Hippocampal formation (tissue), 2 donors: ENCODE data around the gene HCFC1.

Experiments
- DNase-seq, 2 donors: peaks; one replicate each; lab custom pipeline; 2025; lab: John Stamatoyannopoulos, UW

Gene HCFC1

DNA sequence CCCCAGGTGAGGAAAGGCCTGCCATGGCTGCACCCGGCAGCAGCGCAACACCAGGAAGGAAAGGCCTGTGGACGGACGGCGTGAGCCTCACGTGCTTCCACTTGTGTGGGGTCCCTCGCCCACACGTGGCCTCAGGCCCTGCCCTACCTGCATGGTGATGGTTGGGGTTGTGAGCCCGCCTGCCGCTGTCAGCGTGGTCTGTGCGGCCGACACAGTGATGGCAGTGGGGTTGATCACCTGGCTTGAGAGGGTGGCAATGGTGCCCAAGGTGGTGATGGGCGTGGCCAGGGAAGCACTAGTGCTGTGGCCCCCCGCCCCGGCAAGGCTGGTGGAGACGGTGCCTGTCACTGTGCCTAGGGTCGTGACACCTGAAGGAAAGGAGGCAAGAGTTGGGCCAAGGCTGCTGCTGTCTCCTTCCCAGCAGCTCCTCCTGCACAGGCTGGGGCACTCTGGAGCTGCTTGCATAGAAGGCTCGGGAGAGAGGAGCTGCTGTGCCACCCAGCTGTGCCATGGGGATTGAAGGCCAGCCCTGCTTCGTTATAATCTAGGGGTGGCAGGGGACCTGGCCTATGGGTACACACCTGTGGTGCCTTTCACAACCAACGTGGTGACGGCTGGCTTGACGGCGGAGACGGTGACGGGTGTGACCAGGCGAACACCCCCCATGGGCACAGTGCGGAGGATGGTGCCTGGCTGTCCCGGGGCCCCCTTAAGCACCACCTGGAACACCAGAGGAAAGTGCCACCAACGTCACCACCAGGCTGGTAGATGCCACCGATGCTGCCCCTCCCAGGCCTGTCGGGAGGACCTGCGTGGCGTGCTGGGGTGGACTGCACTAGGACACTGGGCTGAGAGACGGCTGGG is 15.3 kb downstream of the HCFC1 start:
- DNase-seq = no peak

DNA sequence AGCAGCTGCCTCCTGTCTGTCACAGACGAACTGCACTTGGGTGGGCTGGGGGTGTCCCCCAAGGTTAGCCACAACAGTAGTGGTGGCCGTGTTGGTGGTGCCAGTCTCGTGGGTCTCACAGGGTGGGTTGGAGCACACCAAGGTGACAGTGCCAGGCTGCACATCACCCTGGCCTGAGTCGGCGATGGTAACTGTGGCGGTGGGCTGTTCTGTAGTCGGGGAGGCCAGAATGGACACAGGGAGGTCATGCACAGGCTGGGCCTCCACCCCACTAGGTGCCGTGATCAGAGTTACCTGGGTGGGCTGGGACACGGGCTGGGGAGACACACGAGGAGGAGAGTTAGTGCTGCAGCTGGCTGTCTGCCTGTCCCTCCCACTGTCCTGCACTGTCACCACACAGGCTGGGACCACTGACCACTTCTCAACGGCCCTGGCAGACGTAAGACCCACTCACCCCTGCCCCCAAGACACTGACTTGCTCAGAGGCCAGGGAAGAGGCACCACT is 16.3 kb downstream of the HCFC1 start:
- no peak for DNase-seq

DNA sequence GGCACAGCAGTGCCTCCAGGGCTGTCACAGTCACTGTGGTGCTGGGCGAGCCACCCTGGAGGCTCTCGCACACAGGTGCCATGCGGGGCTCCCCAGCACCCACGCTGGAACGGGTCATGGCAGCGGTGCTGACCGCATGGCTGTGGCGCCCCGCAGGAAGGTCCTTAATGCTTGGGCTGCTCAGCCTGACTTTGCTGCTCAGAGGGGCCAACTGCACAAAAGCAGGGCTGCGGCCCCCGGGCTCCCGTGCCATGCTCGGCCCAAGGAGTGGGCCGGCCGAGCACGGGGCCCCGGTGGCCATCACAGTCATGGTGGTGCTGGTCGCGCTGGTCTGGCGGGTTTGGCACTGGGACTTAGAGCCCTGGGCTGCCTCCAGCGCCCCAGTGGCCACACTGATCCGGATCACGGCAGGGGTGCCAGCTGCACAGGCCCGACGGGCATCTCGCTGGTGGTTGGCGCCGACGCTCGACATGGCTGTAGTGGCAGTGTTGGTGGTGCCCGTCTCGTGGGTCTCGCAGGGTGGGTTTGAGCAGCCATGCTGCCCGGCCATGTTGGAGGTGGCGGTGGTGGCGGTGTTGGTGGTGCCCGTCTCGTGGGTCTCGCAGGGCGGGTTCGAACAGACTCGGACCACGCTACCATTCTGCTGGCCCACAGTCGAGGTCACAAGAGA is 16.9 kb downstream of the HCFC1 start:
- no peak for DNase-seq

DNA sequence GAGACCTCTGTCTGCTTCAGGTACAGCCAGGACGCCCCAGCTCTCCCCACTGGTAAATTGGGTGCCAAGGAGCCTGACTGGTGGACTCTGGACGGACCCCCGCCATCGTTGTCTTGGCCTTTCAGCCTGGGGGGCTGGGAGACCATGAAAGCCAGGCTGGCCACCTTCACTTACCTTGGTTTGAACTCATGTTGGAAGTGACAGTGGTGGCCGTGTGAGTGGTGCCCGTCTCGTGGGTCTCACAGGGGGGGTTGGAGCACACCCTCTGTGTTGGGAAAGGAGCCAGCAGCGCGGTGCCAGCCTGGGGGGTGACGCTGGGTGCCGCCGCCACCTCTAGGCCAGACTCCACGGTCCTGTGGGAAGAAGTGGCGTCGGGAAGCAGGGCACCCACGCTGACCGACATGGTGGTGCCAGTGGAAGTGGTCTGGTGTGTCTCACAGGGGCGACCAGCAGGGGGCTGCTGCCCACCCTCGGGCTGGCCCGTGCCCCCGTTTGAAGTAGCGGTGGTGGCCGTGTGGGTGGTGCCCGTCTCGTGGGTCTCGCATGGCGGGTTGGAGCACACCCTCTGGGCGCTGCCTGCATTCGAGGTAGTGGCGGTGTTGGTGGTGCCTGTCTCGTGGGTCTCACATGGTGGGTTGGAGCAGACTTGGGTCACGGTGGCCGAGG is 17.6 kb downstream of the HCFC1 start:
- DNase-seq = no peak

DNA sequence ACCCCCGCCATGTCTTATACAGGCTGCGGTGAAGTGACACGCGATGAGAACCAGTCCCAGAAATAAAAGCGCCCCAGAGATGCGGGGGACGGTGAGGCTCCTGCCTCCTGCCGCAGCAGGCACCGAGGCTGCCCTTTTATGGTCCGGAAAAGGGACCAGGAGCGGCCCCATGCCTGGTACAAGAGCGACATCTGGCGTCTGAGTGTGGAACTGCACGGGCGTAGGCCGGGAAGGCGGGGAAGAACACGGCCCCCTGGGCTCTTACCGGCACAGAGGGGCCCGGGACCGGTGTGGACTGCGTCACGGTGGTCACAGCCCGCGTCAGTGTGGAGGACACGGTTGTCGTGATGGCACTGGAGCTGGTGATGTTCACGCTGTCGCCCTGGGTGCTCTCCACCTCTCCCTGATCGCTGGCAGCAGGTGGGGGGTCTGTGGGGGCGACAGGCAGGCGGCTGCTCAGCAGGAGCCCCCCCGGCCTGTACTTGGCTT is 18.2 kb downstream of the HCFC1 start:
- DNase-seq = peak; percentile 8 to 31

DNA sequence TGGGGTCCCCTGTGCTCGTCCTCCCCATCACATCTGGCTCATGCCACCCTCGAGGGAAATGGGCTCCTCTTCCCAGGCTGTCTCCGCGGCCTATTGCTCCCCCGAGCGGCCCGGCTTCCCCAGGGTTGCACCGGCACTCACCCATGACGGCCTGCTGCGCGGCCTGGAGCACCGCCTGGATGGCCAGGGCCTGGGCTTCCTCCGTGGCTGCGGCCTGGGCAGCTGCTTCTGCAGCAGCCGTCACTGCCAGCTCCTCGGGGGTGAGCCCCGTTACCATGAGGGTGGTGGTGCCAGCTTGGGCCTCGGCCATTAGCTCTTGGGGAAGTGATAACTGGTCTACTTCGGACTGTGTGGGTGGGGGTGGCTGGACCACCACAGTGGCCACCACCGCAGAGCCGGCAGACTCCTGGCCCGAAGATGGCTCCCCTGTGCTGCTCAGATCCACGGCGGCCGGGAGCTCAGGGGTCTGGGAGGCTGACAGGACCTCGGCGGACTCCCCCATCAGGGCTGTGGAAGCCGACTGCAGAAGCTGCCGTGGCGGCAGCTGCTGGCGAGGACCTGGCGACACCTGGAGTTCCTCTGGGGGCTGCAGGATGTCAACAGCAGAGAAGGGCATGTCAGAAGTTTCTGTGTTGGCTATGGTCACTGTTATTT is 19.1 kb downstream of the HCFC1 start:
- DNase-seq = no peak

DNA sequence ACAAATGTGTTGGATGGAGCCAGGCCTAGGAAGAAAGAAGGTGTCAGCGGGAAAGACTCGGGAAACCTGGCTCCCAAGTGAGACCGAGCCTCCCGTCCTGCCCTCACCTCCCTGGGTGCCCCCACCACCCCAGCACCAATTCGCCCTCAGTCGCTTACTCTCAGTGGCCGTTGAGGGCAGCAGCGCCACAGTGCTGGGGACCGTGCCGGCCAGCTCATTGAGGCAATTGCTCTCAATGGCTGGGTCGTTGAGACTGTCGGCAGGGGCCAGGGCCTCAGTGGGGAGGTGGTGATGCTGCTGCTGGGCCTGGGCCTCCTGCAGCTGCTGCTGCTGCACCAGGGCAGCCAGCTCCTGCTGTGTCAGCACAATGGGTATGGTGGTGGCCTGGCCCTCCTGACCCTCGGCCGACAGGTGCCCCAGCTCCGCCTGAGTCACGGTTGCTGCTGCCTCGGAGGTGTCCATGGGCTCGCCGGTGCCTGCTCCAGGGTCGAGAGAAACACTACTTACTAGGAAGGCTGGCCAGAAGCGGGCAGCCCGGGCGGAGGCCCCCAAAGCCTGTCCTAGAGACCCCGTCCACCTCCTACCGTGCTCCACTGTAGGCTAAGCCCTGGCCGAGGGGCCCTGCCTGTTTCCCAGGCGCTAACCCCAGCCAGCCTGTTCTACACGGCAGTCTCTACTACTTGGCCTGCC is 19.8 kb downstream of the HCFC1 start:
- DNase-seq = no peak

DNA sequence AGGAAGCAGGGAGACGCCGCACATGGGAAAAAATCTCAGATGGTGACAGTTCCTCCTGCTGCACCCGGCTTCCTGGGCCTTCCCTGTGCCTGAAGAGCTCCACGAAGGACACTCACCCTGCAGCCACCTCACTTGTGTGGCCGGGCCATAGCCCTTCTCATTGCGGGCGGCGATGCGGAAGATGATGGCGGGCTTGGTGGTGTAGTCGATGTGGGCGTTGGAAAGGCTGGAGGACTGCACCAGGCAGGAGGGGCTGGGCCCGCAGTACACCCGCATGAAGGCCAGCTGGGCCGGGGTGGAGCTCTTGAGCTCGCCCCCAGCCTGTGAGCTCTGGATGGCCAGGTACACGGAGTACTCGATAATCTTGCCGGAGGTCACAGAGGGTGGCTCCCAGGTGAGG is 21.5 kb downstream of the HCFC1 start:
- DNase-seq = no peak

DNA sequence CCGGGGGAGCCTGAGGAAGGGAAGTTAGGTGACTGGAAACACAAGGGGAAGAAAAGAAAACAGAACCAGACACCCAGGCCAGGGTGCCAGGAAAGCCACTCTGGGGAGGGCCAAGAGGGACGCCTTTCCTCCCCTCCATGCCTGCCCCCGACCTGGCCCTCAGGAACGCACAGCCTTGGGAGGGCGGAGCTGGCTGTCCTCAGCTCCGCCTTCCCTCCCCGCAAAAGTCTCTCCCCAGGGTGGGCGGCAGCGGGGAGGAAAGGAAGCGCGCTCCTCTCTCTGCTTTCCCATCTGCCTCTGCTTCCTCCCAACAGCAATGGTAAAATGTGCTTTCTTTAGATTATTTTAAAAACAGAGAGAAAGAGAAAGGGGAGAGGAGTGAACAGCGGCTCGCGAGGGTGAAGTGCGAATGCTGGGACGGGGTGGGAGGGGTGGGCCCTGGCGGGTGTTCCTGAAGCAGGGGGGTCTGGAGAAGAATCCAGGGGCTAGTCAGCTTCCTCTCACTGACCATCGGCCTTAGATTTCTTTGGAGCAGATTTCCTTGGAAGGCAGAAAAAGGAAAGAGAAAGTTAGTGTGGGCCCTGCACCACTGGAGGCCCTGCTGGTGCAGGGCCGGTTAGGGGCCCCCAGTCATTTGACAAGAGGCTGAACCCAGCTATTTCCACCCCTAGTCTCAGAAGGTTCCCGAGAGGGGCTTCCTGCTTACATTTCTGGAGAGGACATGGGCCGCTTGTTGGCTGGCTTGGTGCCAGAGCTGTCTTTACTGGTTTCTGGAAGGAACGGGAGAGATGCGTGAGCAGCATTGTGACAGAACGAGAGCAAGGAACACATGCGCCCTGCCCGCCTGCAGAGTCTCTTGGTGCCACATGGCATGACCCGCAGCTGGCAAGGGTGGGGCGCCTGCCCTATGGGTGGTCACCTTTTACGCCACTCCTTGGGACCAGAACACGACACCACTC is 22.5 kb downstream of the HCFC1 start:
- no peak for DNase-seq

DNA sequence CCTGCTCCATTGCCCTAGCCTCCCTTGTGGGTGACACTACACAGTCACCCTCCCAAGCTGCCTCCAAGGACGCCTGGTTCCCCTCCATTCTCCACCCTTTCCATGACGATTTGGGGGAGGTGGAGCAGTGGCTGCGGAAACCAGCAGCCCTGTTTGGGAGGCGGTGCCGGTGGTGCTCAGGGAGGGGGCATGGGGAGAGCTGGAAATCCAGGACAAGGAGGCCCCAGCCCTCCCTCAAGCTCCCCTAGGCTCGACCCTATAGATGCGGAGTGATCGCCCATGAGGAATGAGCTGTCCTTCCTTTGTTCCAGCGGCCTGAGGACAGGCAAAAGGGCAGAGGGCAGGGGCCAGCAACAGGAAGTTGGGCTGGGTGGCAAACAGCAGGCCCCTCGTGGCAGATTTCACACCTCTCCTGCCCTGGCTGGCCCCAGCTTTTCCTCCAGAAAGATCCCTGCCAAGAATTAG is 23.6 kb downstream of the HCFC1 start:
- DNase-seq = no peak

DNA sequence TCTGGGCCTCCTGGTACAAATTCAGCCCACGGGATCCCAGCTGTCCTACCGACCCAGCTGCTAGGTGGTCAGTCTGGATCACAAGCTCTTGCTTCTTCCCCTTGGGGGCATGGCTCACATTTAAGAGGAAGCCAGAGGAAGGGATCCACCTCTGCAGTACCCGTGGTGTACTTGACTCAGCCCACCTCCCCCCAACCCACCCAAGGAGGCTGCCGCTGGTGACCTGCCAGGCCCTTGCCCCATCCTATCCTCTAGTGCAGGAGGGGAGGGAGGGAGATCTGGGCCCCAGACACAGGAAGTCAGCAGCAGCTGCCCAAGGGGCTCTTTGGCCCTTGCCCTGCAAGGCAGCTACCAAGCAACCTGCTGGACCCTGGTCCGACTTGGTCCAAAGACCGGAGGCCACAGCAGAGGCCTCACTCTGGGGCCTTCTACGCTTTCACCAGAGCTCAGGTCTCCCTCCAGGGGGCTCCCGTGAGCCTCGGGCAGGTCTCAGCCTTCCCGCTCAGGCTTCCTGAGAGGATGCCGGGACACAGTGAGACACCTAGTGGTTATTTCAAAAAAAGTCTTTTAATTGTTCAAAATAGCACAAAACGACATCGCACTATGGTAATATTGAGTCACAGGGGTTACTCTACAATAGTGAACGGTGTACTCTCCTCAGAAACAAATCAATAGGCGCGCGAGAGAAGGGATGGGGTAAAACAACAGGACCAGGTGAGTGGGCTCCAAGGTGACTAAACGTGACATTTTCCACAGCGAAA is 24.4 kb downstream of the HCFC1 start:
- peak; percentile 29 to 32 for DNase-seq

DNA sequence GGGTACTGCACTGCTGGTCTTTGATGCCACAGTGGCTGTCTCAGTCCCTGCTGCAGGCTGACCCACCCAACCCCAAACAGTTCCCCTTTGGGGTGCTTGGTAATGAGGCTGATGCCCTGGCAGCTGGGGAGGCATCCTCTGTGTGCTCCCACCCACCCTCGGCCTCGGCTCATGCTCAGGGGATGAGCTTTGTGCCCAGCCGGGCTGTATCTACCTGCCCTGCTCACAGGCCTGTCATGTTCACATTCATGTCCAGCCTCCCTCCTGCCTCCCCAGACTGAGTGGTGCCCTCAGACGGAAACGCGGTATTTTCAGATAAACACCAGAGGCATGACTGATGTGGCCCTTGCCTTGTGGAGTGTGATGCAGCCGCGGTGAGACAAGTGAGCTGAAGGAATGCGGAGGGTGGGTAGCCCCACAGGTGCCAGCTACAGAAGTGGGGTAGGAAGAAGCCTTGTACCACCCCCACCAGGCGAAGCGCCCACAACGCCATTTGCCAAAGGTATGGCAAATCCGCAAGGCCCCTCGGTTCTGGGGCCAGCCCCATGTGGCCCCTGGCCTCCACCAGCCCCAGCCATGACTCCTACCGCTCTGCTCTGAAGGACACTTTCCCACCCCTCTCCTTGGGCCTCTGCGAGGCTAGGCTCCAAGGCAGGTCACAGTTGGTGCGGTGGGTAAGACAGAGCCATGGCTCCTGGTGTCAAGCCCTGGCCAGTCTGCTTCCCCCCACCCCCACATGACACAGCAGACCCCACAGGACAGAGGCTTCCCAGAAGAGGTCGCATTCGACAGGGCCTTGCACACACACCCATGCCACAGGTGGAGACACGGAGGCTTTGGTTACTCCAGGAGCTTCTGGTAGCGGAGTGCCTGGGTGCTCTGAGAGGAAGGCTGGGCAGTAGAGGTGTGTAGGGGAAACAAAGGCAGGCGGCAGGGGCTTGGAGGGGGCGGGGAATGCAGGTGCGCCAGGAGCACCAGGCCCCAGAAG is 25.4 kb downstream of the HCFC1 start:
- no peak for DNase-seq

DNA sequence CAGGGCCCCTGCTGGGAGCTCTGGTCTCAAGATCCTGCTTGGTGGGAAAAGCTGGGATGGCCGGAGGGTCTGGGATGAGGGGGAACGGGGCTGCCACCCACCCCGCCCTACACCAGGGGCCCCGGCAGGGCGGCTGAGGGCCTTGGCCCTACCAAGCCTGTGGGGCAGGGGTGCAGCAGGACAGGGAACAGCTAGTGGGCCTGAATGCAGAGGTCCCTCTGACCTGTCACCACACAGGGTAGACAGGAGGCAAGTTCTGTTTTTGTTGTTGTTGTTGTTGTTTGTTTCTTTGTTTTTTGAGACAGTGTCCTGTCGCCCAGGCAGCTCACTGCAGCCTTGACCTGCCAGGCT is 26.8 kb downstream of the HCFC1 start:
- no peak for DNase-seq

DNA sequence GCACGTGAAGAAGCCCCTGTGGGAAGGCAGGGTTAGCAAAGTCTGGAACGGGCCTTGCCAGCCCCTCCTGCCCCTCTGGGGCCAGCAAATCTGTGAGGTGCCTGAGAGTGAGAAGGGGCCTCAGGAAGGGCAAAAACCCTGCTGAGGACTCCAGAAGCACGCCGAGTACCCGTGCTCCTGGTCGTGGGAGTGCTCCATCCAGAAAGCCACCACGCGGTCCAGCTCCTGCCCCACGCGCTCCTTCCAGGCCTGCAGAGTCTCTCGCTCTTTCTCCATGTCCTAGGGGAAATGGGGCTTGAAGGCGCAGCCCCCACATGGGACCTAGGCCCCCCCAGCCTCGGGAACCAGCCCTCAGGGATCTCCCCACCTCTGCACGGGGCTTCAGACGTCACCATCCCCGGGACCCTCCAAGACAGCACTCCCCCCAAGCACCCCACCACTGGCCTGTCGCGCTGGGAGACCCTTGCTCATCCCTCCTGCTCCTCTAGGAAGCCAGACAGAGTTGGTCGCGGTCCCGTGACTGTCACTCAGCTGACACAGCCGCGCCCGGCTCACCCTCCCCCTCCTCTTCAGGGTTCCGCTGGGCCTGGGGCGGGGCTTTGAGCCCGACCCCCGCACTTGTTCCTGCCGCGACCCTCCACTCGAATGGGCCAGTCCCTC is 27.3 kb downstream of the HCFC1 start, which contains the start of gene RENBP:
TSS of gene RENBP (minus strand) at position 504 of the 660 bp plus-strand sequence. CDS start at position 471, 33 bp downstream.
- no peak for DNase-seq

DNA sequence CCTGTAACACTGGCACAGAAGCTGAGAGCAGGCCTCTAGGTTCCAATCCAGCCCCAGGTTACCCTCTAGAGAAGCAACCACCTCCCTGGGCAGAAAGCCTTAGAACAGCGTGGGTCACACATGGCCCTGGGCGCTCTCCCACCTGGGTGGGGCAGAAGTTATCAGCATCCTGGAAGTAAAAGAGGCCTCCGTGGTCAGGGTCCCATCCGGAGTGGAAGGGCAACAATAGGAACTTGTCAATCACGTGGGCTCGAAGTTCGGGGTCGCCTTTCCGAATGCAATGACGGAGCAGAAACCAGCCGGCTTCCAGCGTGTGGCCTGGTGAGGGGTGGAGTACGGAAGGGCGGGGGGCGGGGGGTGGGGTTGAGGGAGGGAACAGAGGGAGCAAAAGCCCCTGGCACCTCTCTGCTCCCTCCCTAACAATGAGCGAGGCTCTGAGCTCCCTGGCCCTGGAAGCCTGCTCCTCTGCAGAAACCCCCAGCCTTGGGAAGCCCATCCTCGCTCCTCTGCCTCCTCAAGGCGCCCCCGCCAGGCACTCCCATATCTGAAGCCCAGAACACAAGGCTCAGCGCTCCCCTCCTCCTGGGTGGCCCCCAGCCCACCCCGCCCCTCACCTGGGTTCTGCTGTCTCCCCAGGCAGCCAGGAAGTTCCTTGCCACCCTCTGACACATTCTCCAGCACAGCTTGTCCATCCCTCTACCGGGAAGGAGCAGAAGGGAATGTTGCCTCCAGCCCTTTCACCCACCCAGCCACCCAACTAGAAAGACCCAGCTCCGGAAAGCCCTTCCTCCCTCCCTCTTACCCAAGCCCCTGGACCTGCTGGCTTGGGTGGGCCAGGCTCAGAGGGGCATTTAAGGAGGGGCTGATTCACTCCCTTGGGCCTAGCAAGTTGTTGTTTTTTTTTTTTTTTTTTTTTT is 30.0 kb downstream of the HCFC1 start:
- no peak for DNase-seq

DNA sequence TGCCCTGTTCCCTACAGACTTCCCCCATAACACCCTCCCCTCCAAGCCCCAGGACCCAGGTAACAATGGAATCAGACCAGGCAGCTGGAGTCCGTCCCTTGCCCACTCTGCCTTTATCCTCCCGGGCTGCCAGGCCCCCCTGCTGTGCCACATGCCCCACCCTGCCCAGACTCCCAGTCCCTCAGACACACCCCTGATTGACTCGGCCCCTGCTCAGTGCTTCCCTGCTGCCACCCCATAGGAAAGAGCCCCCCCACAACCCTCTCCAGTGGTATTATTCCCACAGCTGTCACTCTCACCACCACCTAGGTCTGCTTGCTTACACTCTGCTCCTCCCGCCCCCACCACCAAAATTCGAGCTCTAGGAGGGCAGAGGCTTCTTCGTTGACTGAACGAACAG is 32.0 kb downstream of the HCFC1 start:
- DNase-seq = no peak
